Mammary epithelial cell (primary cell): ENCODE results near the gene TPRG1L.

Experiments
- EZH2 ChIP-seq: IDR thresholded peaks from 2 replicates; pipeline ENCODE4 v1.6.1; 2012; ENCODE audit warnings: low read length, inconsistent platforms, borderline replicate concordance
- TF ChIP-seq, protein P1 (sequence below), 2 donors: IDR thresholded peaks in 1 of 2; conservative IDR thresholded peaks in 1 of 2; 2 replicates each; pipeline ENCODE4 v1.5.1; 2011 to 2012; ENCODE audit warnings: inconsistent platforms in 2 of 2, low read length in 2 of 2, mild to moderate bottlenecking in 2 of 2, control low read depth in 1 of 2, low read depth in 1 of 2; ENCODE audit not compliant: insufficient read depth in 1 of 2; ENCODE audit errors: extremely low read depth in 1 of 2

DNA sequence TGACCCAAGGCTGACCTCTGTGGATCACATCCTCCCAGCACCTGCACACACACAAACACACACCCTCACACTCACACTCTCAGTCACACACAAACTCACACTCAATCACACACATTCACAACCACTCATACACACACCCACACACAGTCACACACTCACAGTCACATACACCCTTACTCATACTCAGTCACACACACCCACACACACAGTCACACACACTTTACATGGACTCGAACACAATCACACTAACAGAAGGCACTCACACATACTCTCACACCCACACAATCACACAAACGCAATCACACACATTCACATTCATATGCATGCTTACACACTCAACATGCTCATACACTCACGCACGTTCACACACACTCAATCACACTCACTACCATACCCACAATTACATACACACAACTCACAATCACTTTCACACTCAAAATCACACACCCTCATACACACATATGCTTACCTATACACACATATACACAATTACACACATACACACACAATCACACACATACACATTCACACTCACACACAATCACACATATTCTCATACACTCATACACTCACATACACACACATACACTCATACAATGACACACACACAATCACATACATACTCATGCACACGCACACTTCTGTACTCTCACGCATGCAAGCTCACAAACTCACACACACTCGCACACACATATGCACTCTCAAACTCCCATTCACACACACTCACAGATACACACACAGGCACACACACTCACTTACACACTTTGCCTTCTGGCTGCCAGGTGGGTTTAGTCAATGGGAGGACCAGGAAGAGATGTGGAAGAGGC, 19.6 kb upstream of the TPRG1L start:
- TF ChIP-seq, protein P1, sequence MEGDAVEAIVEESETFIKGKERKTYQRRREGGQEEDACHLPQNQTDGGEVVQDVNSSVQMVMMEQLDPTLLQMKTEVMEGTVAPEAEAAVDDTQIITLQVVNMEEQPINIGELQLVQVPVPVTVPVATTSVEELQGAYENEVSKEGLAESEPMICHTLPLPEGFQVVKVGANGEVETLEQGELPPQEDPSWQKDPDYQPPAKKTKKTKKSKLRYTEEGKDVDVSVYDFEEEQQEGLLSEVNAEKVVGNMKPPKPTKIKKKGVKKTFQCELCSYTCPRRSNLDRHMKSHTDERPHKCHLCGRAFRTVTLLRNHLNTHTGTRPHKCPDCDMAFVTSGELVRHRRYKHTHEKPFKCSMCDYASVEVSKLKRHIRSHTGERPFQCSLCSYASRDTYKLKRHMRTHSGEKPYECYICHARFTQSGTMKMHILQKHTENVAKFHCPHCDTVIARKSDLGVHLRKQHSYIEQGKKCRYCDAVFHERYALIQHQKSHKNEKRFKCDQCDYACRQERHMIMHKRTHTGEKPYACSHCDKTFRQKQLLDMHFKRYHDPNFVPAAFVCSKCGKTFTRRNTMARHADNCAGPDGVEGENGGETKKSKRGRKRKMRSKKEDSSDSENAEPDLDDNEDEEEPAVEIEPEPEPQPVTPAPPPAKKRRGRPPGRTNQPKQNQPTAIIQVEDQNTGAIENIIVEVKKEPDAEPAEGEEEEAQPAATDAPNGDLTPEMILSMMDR (conservative IDR thresholded peaks at IDR 0.05 in 1 of 2, IDR thresholded peaks at IDR 0.05 in 1 of 2; ENCODE audit: extremely low read depth in 1 of 2, insufficient read depth in 1 of 2, low read depth in 1 of 2, low read length in 2 of 2) = no peak
- no peak for TF ChIP-seq EZH2
